Neural cell (in vitro differentiated cells): ENCODE measurements around the gene DDX5. TPM values are rescaled to one million over a fixed set of nuclear protein-coding genes. Genes with fewer than 3 reads are reported as not detected.
A peak's percentile ranks its signal among the peaks of the same experiment; 100 is the strongest.

ENCODE experiments used
- H2AFZ ChIP-seq: fragments of 200-600, 300-800 bp; sonication (generic), shearing (Covaris generic); 2 replicates; pipeline ENCODE4 v1.6.0; 2014; ENCODE audit warnings: low read depth, mild to moderate bottlenecking, antibody characterized with exemption, low read length, moderate library complexity
- H3F3A ChIP-seq: fragments of 200-600 bp; shearing (Covaris generic); 2 replicates; pipeline ENCODE4 v1.6.1; 2016; ENCODE audit warnings: mild to moderate bottlenecking, moderate library complexity, mixed read lengths, antibody characterized with exemption, low read length; ENCODE audit not compliant: insufficient read depth, poor library complexity, severe bottlenecking
- H3K27ac ChIP-seq: fragments of 200-600, 300-800 bp; sonication (generic), shearing (Covaris generic); 2 replicates; pipeline ENCODE4 v1.5.1; 2014; ENCODE audit warnings: mild to moderate bottlenecking, low read length, moderate library complexity
- H3K27me3 ChIP-seq: fragments of 300-800, 200-600 bp; sonication (generic), shearing (Covaris generic); 2 replicates; pipeline ENCODE4 v1.6.0; 2014; ENCODE audit warnings: mild to moderate bottlenecking, low read depth, low read length, moderate library complexity; ENCODE audit not compliant: insufficient read depth
- H3K36me3 ChIP-seq: fragments of 300-800, 200-600 bp; sonication (generic), shearing (Covaris generic); 2 replicates; pipeline ENCODE4 v1.5.1; 2014; ENCODE audit warnings: mild to moderate bottlenecking, antibody characterized with exemption, low read length, moderate library complexity; ENCODE audit not compliant: insufficient read depth
- H3K4me2 ChIP-seq: fragments of 300-800, 200-600 bp; sonication (generic), shearing (Covaris generic); 2 replicates; pipeline ENCODE4 v1.6.0; 2014; ENCODE audit warnings: mild to moderate bottlenecking, low read length
- H3K4me3 ChIP-seq: fragments of 300-800, 200-600 bp; sonication (generic), shearing (Covaris generic); 2 replicates; pipeline ENCODE4 v1.5.1; 2014; ENCODE audit warnings: mild to moderate bottlenecking, low read length, moderate library complexity
- H3K79me2 ChIP-seq: fragments of 200-600 bp; shearing (Covaris generic); replicated peaks from 2 replicates; pipeline ENCODE4 v1.6.0; 2014; ENCODE audit warnings: mild to moderate bottlenecking, low read length, moderate library complexity; ENCODE audit not compliant: insufficient read depth
- H3K9ac ChIP-seq: fragments of 300-800, 200-600 bp; sonication (generic), shearing (Covaris generic); 2 replicates; pipeline ENCODE4 v1.6.1; 2016; ENCODE audit warnings: mild to moderate bottlenecking, low read length, mixed read lengths
- H3K9me2 ChIP-seq: fragments of 200-600 bp; shearing (Covaris generic); 2 replicates; pipeline ENCODE4 v1.6.1; 2016; ENCODE audit warnings: mild to moderate bottlenecking, low read length, mixed read lengths; ENCODE audit not compliant: insufficient read depth
- H3K9me3 ChIP-seq: fragments of 200-600, 300-800 bp; sonication (generic), shearing (Covaris generic); 2 replicates; pipeline ENCODE4 v1.6.1; 2016; ENCODE audit warnings: mild to moderate bottlenecking, mixed run types, low read length, moderate library complexity, mixed read lengths
- H4K20me1 ChIP-seq: fragments of 200-600 bp; shearing (Covaris generic); 2 replicates; pipeline ENCODE4 v1.6.1; 2016; ENCODE audit warnings: mild to moderate bottlenecking, mixed run types; ENCODE audit not compliant: insufficient read depth
- CTCF ChIP-seq: fragments of 450-650 bp; IDR thresholded peaks from 2 replicates; pipeline ENCODE4 v1.5.1; 2014; ENCODE audit warnings: antibody characterized with exemption, mild to moderate bottlenecking, moderate library complexity; ENCODE audit not compliant: poor library complexity, severe bottlenecking
- EP300 ChIP-seq: fragments of 450-650 bp; conservative IDR thresholded peaks from 2 replicates; pipeline ENCODE4 v1.6.1; 2014; ENCODE audit warnings: antibody characterized with exemption, mild to moderate bottlenecking, moderate library complexity; ENCODE audit not compliant: poor library complexity, severe bottlenecking
- EZH2 ChIP-seq: fragments of 200-600, 300-800 bp; shearing (Covaris generic), sonication (generic); IDR thresholded peaks from 2 replicates; pipeline ENCODE4 v1.6.1; 2014; ENCODE audit warnings: antibody characterized with exemption, low read length, borderline replicate concordance, mild to moderate bottlenecking; ENCODE audit not compliant: insufficient read depth, poor library complexity, severe bottlenecking
- MXI1 ChIP-seq: fragments of 450-650 bp; conservative IDR thresholded peaks from 2 replicates; pipeline ENCODE4 v1.6.1; 2014; ENCODE audit warnings: antibody characterized with exemption, mild to moderate bottlenecking; ENCODE audit not compliant: poor library complexity, severe bottlenecking
- POLR2AphosphoS5 ChIP-seq: IDR thresholded peaks from 2 replicates; pipeline ENCODE4 v1.6.1; 2012
- RAD21 ChIP-seq: fragments of 450-650 bp; conservative IDR thresholded peaks from 2 replicates; pipeline ENCODE4 v1.6.1; 2014; ENCODE audit warnings: antibody characterized with exemption, mild to moderate bottlenecking, moderate library complexity
- SMC3 ChIP-seq: fragments of 450-650 bp; conservative IDR thresholded peaks from 2 replicates; pipeline ENCODE4 v1.6.1; 2014; ENCODE audit warnings: antibody characterized with exemption, mild to moderate bottlenecking, moderate library complexity; ENCODE audit not compliant: poor library complexity
- TAF1 ChIP-seq: IDR thresholded peaks from 2 replicates; pipeline ENCODE4 v1.6.1; 2012; ENCODE audit warnings: low read depth
- polyA plus RNA-seq: library from polyadenylated mRNA; depleted of rRNA; stranded (reverse); fragments of >200 nt; gene quantifications from 2 replicates; pipeline ENCODE4 v1.2.3, GENCODE V29; 2014
- TF ChIP-seq, protein P1 (sequence below): IDR thresholded peaks from 2 replicates; pipeline ENCODE4 v1.6.1; 2012; ENCODE audit warnings: borderline replicate concordance

The DDX5 gene
- polyA plus RNA-seq, 1 donor from 2014 or later = 2,358 TPM

DNA sequence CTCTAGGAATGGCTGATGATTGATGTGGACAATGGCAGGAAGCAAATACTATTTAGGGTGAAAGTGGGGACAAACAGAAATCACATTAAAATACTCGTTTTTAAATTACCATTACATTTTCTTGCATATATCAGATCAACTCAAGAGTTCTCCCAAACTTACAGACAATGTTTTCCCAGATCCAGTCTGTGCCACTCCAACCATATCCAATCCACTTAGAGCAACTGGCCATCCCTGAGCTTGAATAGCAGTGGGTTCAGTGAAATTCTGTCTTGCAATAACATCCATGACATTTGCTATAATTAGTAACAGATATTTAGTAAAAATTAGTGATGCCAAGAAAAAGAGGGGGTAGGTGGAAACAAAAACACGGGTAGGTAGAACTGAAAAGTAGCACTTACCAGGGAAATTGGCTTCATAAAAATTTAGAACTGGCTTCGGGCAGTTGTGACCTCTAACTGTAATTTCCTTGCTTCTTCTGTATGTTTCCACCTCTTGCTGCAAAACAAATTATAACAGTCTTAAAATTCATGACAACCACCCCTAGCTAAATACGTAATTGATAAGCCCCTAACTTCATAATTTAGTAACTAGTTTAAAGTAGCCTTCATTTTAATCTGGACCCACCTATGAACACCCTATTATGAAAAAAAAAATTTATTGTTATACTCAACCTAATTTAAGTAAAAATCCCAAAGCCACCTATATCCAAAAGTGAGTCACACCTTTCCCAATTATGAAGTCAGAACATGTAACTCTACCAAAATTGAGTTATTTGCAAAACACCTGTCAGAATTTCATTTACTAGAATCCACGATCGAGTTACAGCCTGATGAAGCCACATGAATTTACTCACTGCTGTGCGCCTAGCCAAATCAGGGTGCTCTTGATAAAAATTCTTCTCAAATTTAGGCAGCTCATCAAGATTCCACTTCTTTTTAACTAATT is 2.0 kb downstream of the DDX5 start:
- Histone ChIP-seq H3K27ac (peak overlapping the region; percentile 100), H3K9ac (peak overlapping the region; percentile 100)

GRCh38 chr17:64503341-64503740 is 2.7 kb downstream of the DDX5 start:
- Histone ChIP-seq H3K9me2 (no peaks in the 10 kb centered on the region), H2AFZ (no peak overlapping the region), H3K27me3 (no peaks in the 10 kb centered on the region), H4K20me1 (peaks cover 28% of the 10 kb centered on the region), H3K9ac (peak overlapping the region; percentile 100), H3K4me2 (peak overlapping the region; percentile 95), H3K79me2 (peaks cover 73% of the 10 kb centered on the region), H3K4me3 (peak overlapping the region; percentile 97), H3K36me3 (peaks cover 32% of the 10 kb centered on the region), H3F3A (peaks cover 16% of the 10 kb centered on the region), H3K9me3 (no peaks in the 10 kb centered on the region), H3K27ac (no peak overlapping the region)
- TF ChIP-seq MXI1 (no peak), SMC3 (no peak), CTCF (no peak), EZH2 (no peak), TAF1 (no peak), POLR2AphosphoS5 (no peak)
- TF ChIP-seq, protein P1, sequence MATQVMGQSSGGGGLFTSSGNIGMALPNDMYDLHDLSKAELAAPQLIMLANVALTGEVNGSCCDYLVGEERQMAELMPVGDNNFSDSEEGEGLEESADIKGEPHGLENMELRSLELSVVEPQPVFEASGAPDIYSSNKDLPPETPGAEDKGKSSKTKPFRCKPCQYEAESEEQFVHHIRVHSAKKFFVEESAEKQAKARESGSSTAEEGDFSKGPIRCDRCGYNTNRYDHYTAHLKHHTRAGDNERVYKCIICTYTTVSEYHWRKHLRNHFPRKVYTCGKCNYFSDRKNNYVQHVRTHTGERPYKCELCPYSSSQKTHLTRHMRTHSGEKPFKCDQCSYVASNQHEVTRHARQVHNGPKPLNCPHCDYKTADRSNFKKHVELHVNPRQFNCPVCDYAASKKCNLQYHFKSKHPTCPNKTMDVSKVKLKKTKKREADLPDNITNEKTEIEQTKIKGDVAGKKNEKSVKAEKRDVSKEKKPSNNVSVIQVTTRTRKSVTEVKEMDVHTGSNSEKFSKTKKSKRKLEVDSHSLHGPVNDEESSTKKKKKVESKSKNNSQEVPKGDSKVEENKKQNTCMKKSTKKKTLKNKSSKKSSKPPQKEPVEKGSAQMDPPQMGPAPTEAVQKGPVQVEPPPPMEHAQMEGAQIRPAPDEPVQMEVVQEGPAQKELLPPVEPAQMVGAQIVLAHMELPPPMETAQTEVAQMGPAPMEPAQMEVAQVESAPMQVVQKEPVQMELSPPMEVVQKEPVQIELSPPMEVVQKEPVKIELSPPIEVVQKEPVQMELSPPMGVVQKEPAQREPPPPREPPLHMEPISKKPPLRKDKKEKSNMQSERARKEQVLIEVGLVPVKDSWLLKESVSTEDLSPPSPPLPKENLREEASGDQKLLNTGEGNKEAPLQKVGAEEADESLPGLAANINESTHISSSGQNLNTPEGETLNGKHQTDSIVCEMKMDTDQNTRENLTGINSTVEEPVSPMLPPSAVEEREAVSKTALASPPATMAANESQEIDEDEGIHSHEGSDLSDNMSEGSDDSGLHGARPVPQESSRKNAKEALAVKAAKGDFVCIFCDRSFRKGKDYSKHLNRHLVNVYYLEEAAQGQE = no peak

More for the DNA sequence above, 2.0 kb downstream of the DDX5 start:
- no peaks in the 10 kb centered on the region for H3K9me2 ChIP-seq
- peak overlapping the region; percentile 95 for H3K4me2 ChIP-seq
- H3K36me3 ChIP-seq = peaks cover 32% of the 10 kb centered on the region
- H2AFZ ChIP-seq = no peak overlapping the region
- peaks cover 10% of the 10 kb centered on the region for H3F3A ChIP-seq
- peaks cover 79% of the 10 kb centered on the region for H3K79me2 ChIP-seq
- no peaks in the 10 kb centered on the region for H3K27me3 ChIP-seq
- peaks cover 26% of the 10 kb centered on the region for H4K20me1 ChIP-seq
- no peaks in the 10 kb centered on the region for H3K9me3 ChIP-seq
- TF ChIP-seq EZH2 (no peak), TAF1 (no peak), CTCF (no peak), SMC3 (no peak), EP300 (no peak), POLR2AphosphoS5 (no peak), RAD21 (no peak), MXI1 (no peak)
- TF ChIP-seq, protein P1 = no peak
- H3K4me3 ChIP-seq = peak overlapping the region; percentile 97
